NCI-H1048 (cell line): ENCODE results near the gene CRYZ.

Experiments
- DNase-seq: peaks from one replicate; lab custom pipeline; 2025; lab: John Stamatoyannopoulos, UW

The CRYZ gene

DNA sequence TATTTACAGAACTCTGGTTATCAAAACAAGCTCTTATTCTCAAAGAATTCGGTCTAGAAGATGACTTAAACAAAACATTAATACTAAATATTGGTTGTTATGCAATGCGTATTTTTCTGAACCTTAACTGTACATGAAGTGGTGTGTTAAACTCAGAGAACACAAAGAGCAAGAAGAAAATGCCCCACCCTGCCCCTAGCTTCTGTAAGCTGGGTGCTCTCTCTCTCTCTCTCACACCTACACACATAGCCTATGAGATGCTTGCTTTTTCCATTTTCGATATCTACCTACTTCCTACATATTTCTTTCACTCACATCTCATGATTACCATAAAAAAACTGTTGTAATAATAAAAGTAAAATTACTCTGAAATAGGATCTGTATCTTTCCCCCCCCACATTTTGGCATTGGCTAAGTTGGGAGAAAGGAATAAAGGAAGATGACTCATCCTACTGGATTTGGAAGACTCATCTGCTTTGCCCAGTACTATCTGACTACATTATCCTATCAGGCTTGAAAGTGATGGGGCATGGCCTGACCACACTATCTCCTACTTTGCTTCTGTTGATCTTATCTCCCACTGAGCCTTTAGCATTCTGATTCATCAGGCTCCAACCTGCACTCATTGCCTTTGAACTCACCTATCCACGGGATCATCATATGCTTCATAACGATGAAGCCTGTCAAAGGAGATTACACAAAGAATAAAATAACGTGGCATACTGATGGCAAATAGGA is 2.9 kb downstream of the CRYZ start:
- no peak for DNase-seq

GRCh38 chr1:74728736-74729135 is 4.1 kb downstream of the CRYZ start:
- DNase-seq, result no peak

DNA sequence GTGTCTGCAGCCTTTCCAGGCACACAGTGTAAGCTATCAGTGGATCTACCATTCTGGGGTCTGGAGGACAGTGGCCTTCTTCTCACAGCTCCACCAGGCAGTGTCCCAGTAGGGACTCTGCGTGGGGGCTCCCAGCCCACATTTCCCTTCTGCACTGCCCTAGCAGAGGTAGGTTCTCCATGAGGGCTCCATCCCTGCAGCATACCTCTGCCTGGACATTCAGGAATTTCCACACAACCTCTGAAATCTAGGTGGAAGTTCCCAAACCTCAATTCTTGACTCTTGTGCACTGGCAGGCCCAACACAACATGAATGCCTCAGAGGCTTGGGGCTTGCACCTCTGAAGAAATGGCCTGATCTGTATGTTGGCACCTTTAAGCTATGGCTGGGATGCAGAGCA is 6.8 kb downstream of the CRYZ start:
- DNase-seq, result no peak

DNA sequence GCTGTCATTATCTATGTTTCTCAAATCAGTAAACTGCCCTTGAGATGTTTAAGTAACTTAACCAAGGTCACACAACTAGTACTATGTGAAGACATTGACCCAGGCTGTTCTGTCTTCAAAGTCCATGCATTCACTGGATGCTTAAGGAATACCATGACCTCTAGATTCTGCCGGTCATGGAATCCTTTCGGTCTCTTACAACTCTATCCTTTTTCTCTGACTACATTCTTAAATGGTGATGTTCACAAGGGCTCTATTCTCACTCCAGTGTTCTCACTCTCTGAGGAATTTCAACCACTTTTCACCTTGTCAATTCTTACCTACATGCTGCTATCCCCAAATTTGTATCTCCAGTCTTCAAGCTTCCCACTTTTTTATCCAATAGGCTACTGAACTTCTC is 15.2 kb downstream of the CRYZ start:
- DNase-seq, result no peak

DNA sequence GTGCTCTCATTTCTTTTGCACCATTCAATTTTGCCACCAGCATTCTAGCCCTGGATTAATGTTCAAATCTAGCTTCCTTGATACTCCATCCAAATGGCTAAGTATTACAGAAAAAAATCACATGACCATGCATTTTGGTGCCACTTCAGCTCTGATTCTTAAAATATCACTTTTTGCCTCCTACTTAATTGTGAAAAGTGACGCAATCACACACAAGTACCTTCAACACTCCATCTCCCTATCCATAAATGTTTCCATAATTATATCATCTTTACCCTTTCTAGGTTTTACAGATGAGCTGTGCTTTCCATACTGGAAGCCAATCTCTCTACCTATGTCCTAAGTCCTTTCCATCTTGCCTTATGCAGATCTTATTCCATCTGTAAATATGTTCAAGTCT is 16.0 kb downstream of the CRYZ start:
- no peak for DNase-seq

DNA sequence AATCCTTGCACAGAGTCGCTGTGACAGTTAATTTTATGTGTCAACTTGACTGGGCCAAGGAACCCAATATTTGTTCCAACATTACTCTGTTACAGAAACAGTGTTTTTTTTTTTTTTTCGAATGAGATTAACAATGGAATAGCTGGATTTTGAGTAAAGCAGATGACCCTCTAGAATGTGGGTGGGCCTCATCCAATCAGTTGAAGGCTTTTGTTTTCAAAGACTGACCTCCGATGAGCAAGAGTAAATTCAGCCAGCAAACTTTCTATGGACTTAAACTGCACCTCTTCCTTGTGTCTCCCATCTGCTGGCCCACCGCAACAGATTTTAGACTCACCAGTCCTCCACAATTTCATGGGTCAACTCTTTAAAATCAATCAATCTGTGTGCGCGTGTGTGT is 17.0 kb downstream of the CRYZ start:
- no peak for DNase-seq

- no peak for DNase-seq
Measured at GRCh38 chr1:74715236-74715502, 17.7 kb downstream of the CRYZ start.

GRCh38 chr1:74714429-74715235 is 18.2 kb downstream of the CRYZ start:
- DNase-seq, result no peak

GRCh38 chr1:74713849-74714248 is 19.0 kb downstream of the CRYZ start:
- DNase-seq, result no peak

DNA sequence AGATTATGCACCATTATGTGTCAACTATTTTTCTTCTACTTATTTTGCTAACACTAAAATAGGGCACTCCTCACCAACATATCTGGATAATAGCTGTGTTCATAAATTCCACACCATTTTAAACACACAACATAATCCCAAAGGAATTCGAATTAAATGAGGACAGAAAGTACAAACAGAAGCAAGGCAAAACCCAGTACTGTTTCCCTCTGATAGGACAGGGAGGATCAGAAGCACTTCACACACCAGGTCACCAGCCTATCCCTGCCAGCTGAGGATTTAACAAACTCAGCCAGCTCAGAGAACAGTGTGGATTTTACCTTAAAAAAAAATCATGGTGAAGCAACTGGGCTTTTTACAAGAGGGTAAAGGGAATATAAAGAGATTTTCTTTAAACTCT is 20.0 kb downstream of the CRYZ start:
- no peak for DNase-seq

GRCh38 chr1:74703386-74704182 is 29.3 kb downstream of the CRYZ start:
- DNase-seq, result no peak

DNA sequence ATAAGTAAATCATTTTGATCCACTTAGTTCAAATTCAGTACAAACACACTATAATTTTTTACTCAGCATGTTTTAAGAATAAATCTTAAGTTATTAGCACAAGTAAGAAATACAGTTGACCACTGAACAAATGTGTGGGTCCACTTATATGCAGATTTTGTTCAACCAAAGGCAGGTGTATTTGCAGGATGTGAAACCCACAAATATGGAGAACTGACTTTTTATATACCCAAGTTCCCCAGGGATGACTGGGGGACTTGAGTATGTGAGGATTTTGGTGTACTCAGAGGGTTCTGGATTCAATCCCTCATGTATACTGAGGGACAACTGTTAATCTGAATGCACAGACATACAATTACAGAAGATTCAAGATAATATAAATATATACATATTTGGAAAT is 33.5 kb downstream of the CRYZ start:
- no peak for DNase-seq

GRCh38 chr1:74697832-74698231 is 35.0 kb downstream of the CRYZ start:
- no peak for DNase-seq

DNA sequence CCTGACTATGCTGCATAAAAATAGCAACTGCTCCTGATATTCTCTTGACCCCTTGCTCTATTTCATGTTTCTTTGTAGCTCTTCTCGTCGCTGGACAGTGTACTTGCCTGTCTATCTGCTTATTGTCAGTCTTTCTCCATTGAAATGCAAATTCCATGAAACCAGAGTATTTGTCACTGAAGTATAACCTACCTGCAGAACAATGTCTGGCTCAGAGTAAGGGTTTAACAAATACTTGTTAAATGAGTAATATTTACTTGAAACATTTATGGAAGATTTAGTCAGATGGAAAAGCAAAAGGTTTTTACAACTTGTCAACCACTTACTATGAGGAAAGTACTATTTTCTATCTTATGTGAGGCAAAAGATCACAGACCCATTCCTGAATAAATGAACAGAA is 39.4 kb downstream of the CRYZ start:
- no peak for DNase-seq

GRCh38 chr1:74690909-74691308 is 41.9 kb downstream of the CRYZ start:
- DNase-seq, result no peak

- no peak for DNase-seq
Measured at GRCh38 chr1:74690364-74690696, 42.5 kb downstream of the CRYZ start.

- DNase-seq, result no peak
Measured at GRCh38 chr1:74689621-74690363, 43.1 kb downstream of the CRYZ start.

GRCh38 chr1:74686928-74687327 is 45.9 kb downstream of the CRYZ start:
- no peak for DNase-seq

- DNase-seq, result no peak
Measured at GRCh38 chr1:74684301-74684700, 48.5 kb downstream of the CRYZ start.

- DNase-seq, result no peak
Measured at GRCh38 chr1:74683656-74684055, 49.2 kb downstream of the CRYZ start.

DNA sequence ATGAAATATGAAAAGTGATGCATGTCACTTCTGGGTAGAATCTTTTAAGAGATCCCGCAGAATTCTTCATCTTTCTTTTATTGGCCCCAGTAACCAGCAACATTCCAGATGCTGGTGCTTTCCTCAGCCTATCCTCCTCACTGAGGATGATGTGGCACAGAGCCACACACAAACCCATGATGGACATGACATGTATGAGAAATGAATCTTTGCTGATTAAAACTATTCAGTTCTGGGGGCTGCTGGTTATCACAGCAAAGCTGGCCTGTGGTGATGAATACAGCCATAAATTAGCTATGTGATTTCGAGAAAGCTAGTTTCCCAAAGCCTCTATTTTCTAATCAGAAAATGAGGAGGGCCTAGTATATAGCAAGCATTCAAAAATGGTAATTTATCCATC is 51.0 kb downstream of the CRYZ start:
- no peak for DNase-seq

DNA sequence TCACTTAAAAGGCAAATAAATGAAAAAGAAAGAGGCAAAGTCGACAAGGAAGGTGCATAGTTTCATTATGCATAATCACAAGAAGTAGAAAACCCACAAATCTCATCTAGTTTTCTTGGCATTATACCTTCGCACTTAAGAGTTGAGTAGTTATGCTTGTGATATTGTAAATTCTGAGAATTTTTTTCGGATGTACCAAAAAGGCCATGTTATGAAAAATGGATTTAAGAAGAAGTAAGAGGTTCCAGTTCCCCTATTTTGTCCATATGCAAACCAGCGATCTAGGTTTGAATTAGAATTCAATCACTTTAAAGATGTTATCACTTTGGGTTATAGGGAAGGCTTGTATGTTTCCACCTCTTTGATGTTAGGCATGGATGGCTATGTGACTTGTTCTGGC is 51.4 kb downstream of the CRYZ start:
- DNase-seq, result no peak

GRCh38 chr1:74681001-74681400 is 51.8 kb downstream of the CRYZ start:
- no peak for DNase-seq
